ENCODE data around the gene VAMP1. TPM values are rescaled to one million over a fixed set of nuclear protein-coding genes. Genes with fewer than 3 reads are reported as not detected.
"Not testable (repeated sequence)": the region's sequence is repeated elsewhere in the genome, so short reads cannot be mapped to it uniquely, and the experiment has no call there.

The VAMP1 gene
- total RNA-seq (4.6 TPM), polyA plus RNA-seq (ENCODE audit: insufficient read depth in 1 of 8, insufficient read length in 8 of 8, low replicate concordance in 1 of 8) (10 to 100 TPM in 4 of 8 donors, 1 to 10 TPM in 4; 6.2 to 16.2 (median 9.7) TPM)
- long read RNA-seq, donor 1: 0 reads
- long read RNA-seq, donor 2: 0 reads
- long read RNA-seq, donor 3, partial matches to known transcripts: 0 of 4 reads
- long read RNA-seq, donor 3, other reads (novel, unspliced or antisense): 0 of 4 reads
- long read RNA-seq, donor 4, partial matches to known transcripts: 0 of 2 reads
- long read RNA-seq, donor 4, other reads (novel, unspliced or antisense): 0 of 2 reads
- long read RNA-seq, donor 5, partial matches to known transcripts: 0 of 4 reads
- long read RNA-seq, donor 5, other reads (novel, unspliced or antisense): 0 of 4 reads
- long read RNA-seq, donor 6, partial matches to known transcripts: 0 of 4 reads
- long read RNA-seq, donor 6, other reads (novel, unspliced or antisense): 0 of 4 reads
- long read RNA-seq, donor 7, partial matches to known transcripts: 0 of 1 reads
- long read RNA-seq, donor 7, other reads (novel, unspliced or antisense): 0 of 1 reads
- long read RNA-seq, donor 8, partial matches to known transcripts: 0 of 1 reads
- long read RNA-seq, donor 8, other reads (novel, unspliced or antisense): 0 of 1 reads
- long read RNA-seq, donor 9, partial matches to known transcripts: 0 of 1 reads
- long read RNA-seq, donor 9, other reads (novel, unspliced or antisense): 0 of 1 reads
- long read RNA-seq, donor 10, partial matches to known transcripts: 0 of 2 reads
- long read RNA-seq, donor 10, other reads (novel, unspliced or antisense): 0 of 2 reads
- long read RNA-seq, donor 11, partial matches to known transcripts: 0 of 3 reads
- long read RNA-seq, donor 11, other reads (novel, unspliced or antisense): 0 of 3 reads

GRCh38 chr12:6470375-6471163 lies at the start of gene VAMP1:
TSS of gene VAMP1 (minus strand) at chr12:6470677. CDS start at chr12:6470531, 146 bp downstream.
- no peaks in the 10 kb centered on the region for H3K9me3 ChIP-seq (replicated peaks; ENCODE audit: control insufficient read depth, low read depth, low read length)
- peaks cover 3% of the 10 kb centered on the region for H3K27me3 ChIP-seq (ENCODE audit: control insufficient read depth, insufficient read depth, low read length)
- peaks cover 15% of the 10 kb centered on the region for H3K4me1 ChIP-seq (ENCODE audit: control insufficient read depth, insufficient read depth, low read length)
- peak within 1 kb of the TSS; percentile 98 for H3K27ac ChIP-seq (ENCODE audit: low read length)
- WGBS (ENCODE audit: insufficient coverage): under 1% methylated on average over 63 of the region's 69 CpGs
- H3K4me3 ChIP-seq (ENCODE audit: low read length): peak within 1 kb of the TSS; percentile 70
- peak; percentile 99 for DNase-seq
- peaks cover 16% of the 10 kb centered on the region for H3K36me3 ChIP-seq (ENCODE audit: control insufficient read depth, insufficient read depth, low read length)

- DNase-seq: no peak
Measured at GRCh38 chr12:6520186-6520585, 49.7 kb upstream of the VAMP1 start.

GRCh38 chr12:6508087-6508486 lies 37.6 kb upstream of the VAMP1 start:
- 92% methylated on average over 5 of the region's 7 CpGs for WGBS (ENCODE audit: insufficient coverage)
- no peak for DNase-seq

More at GRCh38 chr12:6520186-6520585, 49.7 kb upstream of the VAMP1 start:
- H3K9me3 ChIP-seq (replicated peaks; ENCODE audit: control insufficient read depth, low read depth, low read length): no peaks in the 10 kb centered on the region
- no peak overlapping the region for H3K4me3 ChIP-seq (ENCODE audit: low read length)
- H3K27ac ChIP-seq (ENCODE audit: low read length): no peak overlapping the region
- H3K36me3 ChIP-seq (ENCODE audit: control insufficient read depth, insufficient read depth, low read length): peaks cover 81% of the 10 kb centered on the region
- H3K27me3 ChIP-seq (ENCODE audit: control insufficient read depth, insufficient read depth, low read length): no peaks in the 10 kb centered on the region
- no CpG with 5 or more reads among the region's 3 CpGs for WGBS (ENCODE audit: insufficient coverage)
- no peaks in the 10 kb centered on the region for H3K4me1 ChIP-seq (ENCODE audit: control insufficient read depth, insufficient read depth, low read length)

GRCh38 chr12:6507102-6507998 lies 36.9 kb upstream of the VAMP1 start:
- H3K36me3 ChIP-seq (ENCODE audit: control insufficient read depth, insufficient read depth, low read length): peaks cover 42% of the 10 kb centered on the region
- H3K9me3 ChIP-seq (replicated peaks; ENCODE audit: control insufficient read depth, low read depth, low read length): no peaks in the 10 kb centered on the region
- WGBS (ENCODE audit: insufficient coverage): 88% methylated on average over 7 of the region's 12 CpGs
- H3K4me3 ChIP-seq (ENCODE audit: low read length): no peak overlapping the region
- no peak for DNase-seq
- no peak overlapping the region for H3K27ac ChIP-seq (ENCODE audit: low read length)
- no peaks in the 10 kb centered on the region for H3K27me3 ChIP-seq (ENCODE audit: control insufficient read depth, insufficient read depth, low read length)
- H3K4me1 ChIP-seq (ENCODE audit: control insufficient read depth, insufficient read depth, low read length): no peaks in the 10 kb centered on the region

More at GRCh38 chr12:6508087-6508486, 37.6 kb upstream of the VAMP1 start:
- H3K9me3 ChIP-seq (replicated peaks; ENCODE audit: control insufficient read depth, low read depth, low read length): no peaks in the 10 kb centered on the region
- no peak overlapping the region for H3K4me3 ChIP-seq (ENCODE audit: low read length)
- H3K4me1 ChIP-seq (ENCODE audit: control insufficient read depth, insufficient read depth, low read length): no peaks in the 10 kb centered on the region
- H3K36me3 ChIP-seq (ENCODE audit: control insufficient read depth, insufficient read depth, low read length): peaks cover 49% of the 10 kb centered on the region
- H3K27me3 ChIP-seq (ENCODE audit: control insufficient read depth, insufficient read depth, low read length): no peaks in the 10 kb centered on the region
- no peak overlapping the region for H3K27ac ChIP-seq (ENCODE audit: low read length)

- 80% methylated on average over 2 of the region's 2 CpGs for WGBS (ENCODE audit: insufficient coverage)
- H3K27ac ChIP-seq (ENCODE audit: low read length): no peak overlapping the region
- H3K36me3 ChIP-seq (ENCODE audit: control insufficient read depth, insufficient read depth, low read length): peaks cover 45% of the 10 kb centered on the region
- no peaks in the 10 kb centered on the region for H3K4me1 ChIP-seq (ENCODE audit: control insufficient read depth, insufficient read depth, low read length)
- H3K27me3 ChIP-seq (ENCODE audit: control insufficient read depth, insufficient read depth, low read length): no peaks in the 10 kb centered on the region
- H3K4me3 ChIP-seq (ENCODE audit: low read length): no peak overlapping the region
- H3K9me3 ChIP-seq (replicated peaks; ENCODE audit: control insufficient read depth, low read depth, low read length): no peaks in the 10 kb centered on the region
- DNase-seq: no peak
Measured at GRCh38 chr12:6500466-6500865, 30.0 kb upstream of the VAMP1 start.

GRCh38 chr12:6497291-6497690 lies 26.8 kb upstream of the VAMP1 start:
- WGBS (ENCODE audit: insufficient coverage): no CpG with 5 or more reads among the region's 3 CpGs
- H3K9me3 ChIP-seq (replicated peaks; ENCODE audit: control insufficient read depth, low read depth, low read length); H3K27me3 ChIP-seq (ENCODE audit: control insufficient read depth, insufficient read depth, low read length); H3K27ac ChIP-seq (ENCODE audit: low read length); H3K4me3 ChIP-seq (ENCODE audit: low read length); DNase-seq: not testable (repeated sequence)
- peaks cover 12% of the 10 kb centered on the region for H3K4me1 ChIP-seq (ENCODE audit: control insufficient read depth, insufficient read depth, low read length)
- H3K36me3 ChIP-seq (ENCODE audit: control insufficient read depth, insufficient read depth, low read length): peaks cover 41% of the 10 kb centered on the region

GRCh38 chr12:6494968-6495367 lies 24.5 kb upstream of the VAMP1 start:
- WGBS (ENCODE audit: insufficient coverage): no CpG with 5 or more reads among the region's 1 CpG
- Histone ChIP-seq H3K9me3 (replicated peaks; ENCODE audit: control insufficient read depth, low read depth, low read length) (no peaks in the 10 kb centered on the region), H3K36me3 (ENCODE audit: control insufficient read depth, insufficient read depth, low read length) (peaks cover 37% of the 10 kb centered on the region)

GRCh38 chr12:6494258-6494743 lies 23.8 kb upstream of the VAMP1 start:
- Histone ChIP-seq H3K36me3 (ENCODE audit: control insufficient read depth, insufficient read depth, low read length) (peaks cover 30% of the 10 kb centered on the region), H3K27ac (ENCODE audit: low read length) (peak overlapping the region; percentile 85), H3K4me3 (ENCODE audit: low read length) (peak overlapping the region; percentile 93), H3K4me1 (ENCODE audit: control insufficient read depth, insufficient read depth, low read length) (peaks cover 14% of the 10 kb centered on the region), H3K9me3 (replicated peaks; ENCODE audit: control insufficient read depth, low read depth, low read length) (no peaks in the 10 kb centered on the region), H3K27me3 (ENCODE audit: control insufficient read depth, insufficient read depth, low read length) (no peaks in the 10 kb centered on the region)
- DNase-seq: no peak
- WGBS (ENCODE audit: insufficient coverage): no CpG with 5 or more reads among the region's 14 CpGs

More at GRCh38 chr12:6494968-6495367, 24.5 kb upstream of the VAMP1 start:
- Histone ChIP-seq H3K27ac (ENCODE audit: low read length) (no peak overlapping the region), H3K27me3 (ENCODE audit: control insufficient read depth, insufficient read depth, low read length) (no peaks in the 10 kb centered on the region), H3K4me3 (ENCODE audit: low read length) (peak overlapping the region; percentile 93), H3K4me1 (ENCODE audit: control insufficient read depth, insufficient read depth, low read length) (peaks cover 14% of the 10 kb centered on the region)
- DNase-seq: no peak
